IMR-90 (cell line): ENCODE data around the gene GLG1. TPM values are rescaled to one million over a fixed set of nuclear protein-coding genes. Genes with fewer than 3 reads are reported as not detected.

Experiments
- ATAC-seq: fragments of 200-7000 bp; cut with Tn5 transposase; 2 replicates; pipeline ENCODE4 v1.9.1; 2020; ENCODE audit warnings: low read depth, mild to moderate bottlenecking, moderate library complexity
- BruUV-seq: library from RNA; stranded (reverse); fragments of 400-500 nt; replicated peaks from 2 replicates; lab custom pipeline; 2021; lab: Mats Ljungman, UMichigan
- CTCF ChIA-PET: fragments of 300-600 bp; formaldehyde crosslinking; extraction: SDS; loops from one replicate; lab custom pipeline; 2021; ENCODE audit warnings: antibody characterized with exemption; lab: Yijun Ruan, JAX
- POLR2A ChIA-PET: fragments of 300-600 bp; sonication (Branson Sonifier 250); formaldehyde crosslinking; loops from one replicate; lab custom pipeline; 2022; ENCODE audit warnings: antibody characterized with exemption; ENCODE audit not compliant: unreplicated experiment; lab: Charles Lee
- DNase-seq: peaks from one replicate; pipeline ENCODE4 v3.0.0; 2013
- H2AFZ ChIP-seq: replicated peaks from 2 replicates; pipeline ENCODE3; 2013; ENCODE audit warnings: low read length, mild to moderate bottlenecking; ENCODE audit not compliant: poor library complexity
- H2AK5ac ChIP-seq: 2 replicates; pipeline ENCODE4 v1.6.1; 2013; ENCODE audit warnings: low read depth, low read length, inconsistent platforms
- H2AK9ac ChIP-seq: replicated peaks from 2 replicates; pipeline ENCODE3; 2013; ENCODE audit warnings: mild to moderate bottlenecking, low read depth, low read length, moderate library complexity; ENCODE audit not compliant: poor library complexity
- H2BK120ac ChIP-seq: 2 replicates; pipeline ENCODE4 v1.6.1; 2013; ENCODE audit warnings: low read depth, low read length, inconsistent platforms
- H2BK15ac ChIP-seq: 3 replicates; pipeline ENCODE4 v1.6.1; 2013; ENCODE audit warnings: low read depth, low read length, inconsistent platforms
- H2BK20ac ChIP-seq: 2 replicates; pipeline ENCODE4 v1.6.1; 2013; ENCODE audit warnings: low read depth, mild to moderate bottlenecking, inconsistent platforms, low read length, moderate library complexity
- H2BK5ac ChIP-seq: 2 replicates; pipeline ENCODE4 v1.6.1; 2013; ENCODE audit warnings: mild to moderate bottlenecking, low read depth, low read length, inconsistent platforms; ENCODE audit not compliant: poor library complexity, severe bottlenecking
- H3K14ac ChIP-seq: replicated peaks from 2 replicates; pipeline ENCODE4 v1.6.1; 2013; ENCODE audit warnings: low read depth, low read length, inconsistent platforms
- H3K18ac ChIP-seq: 2 replicates; pipeline ENCODE4 v1.6.1; 2013; ENCODE audit warnings: low read depth, low read length, control low read depth
- H3K23ac ChIP-seq: 2 replicates; pipeline ENCODE4 v1.6.1; 2013; ENCODE audit warnings: low read depth, low read length, inconsistent platforms
- H3K27ac ChIP-seq: 2 replicates; pipeline ENCODE4 v1.5.1; 2013; ENCODE audit warnings: mild to moderate bottlenecking, control low read depth, low read length; ENCODE audit not compliant: insufficient read depth
- H3K27me3 ChIP-seq: 2 replicates; pipeline ENCODE4 v1.6.1; 2013; ENCODE audit warnings: low read length; ENCODE audit not compliant: control insufficient read depth, insufficient read depth
- H3K36me3 ChIP-seq: 2 replicates; pipeline ENCODE4 v1.6.1; 2013; ENCODE audit warnings: low read length, mixed read lengths; ENCODE audit not compliant: control insufficient read depth, insufficient read depth
- H3K4ac ChIP-seq: 2 replicates; pipeline ENCODE4 v1.6.1; 2013; ENCODE audit warnings: low read depth, low read length, inconsistent platforms
- H3K4me1 ChIP-seq: 2 replicates; pipeline ENCODE4 v1.6.1; 2013; ENCODE audit warnings: low read length, mixed read lengths; ENCODE audit not compliant: control insufficient read depth, insufficient read depth
- H3K4me2 ChIP-seq: 2 replicates; pipeline ENCODE4 v1.6.1; 2013; ENCODE audit warnings: low read depth, mild to moderate bottlenecking, control low read depth, low read length, moderate library complexity
- H3K4me3 ChIP-seq: 2 replicates; pipeline ENCODE4 v1.5.1; 2013; ENCODE audit warnings: low read depth, mild to moderate bottlenecking, control low read depth, low read length, moderate library complexity; ENCODE audit not compliant: insufficient read depth
- H3K56ac ChIP-seq: 2 replicates; pipeline ENCODE4 v1.6.1; 2013; ENCODE audit warnings: low read length, inconsistent platforms; ENCODE audit not compliant: insufficient read depth; ENCODE audit errors: extremely low read depth
- H3K79me1 ChIP-seq, 2 experiments: 2 replicates each; pipeline ENCODE4 v1.6.1; 2013; ENCODE audit warnings: low read length in 2 of 2, inconsistent platforms in 1 of 2, low read depth in 1 of 2
- H3K9ac ChIP-seq: 2 replicates; pipeline ENCODE4 v1.6.1; 2013; ENCODE audit warnings: low read depth, low read length, control low read depth
- H3K9me1 ChIP-seq: 2 replicates; pipeline ENCODE4 v1.6.1; 2013; ENCODE audit warnings: low read length, inconsistent platforms; ENCODE audit not compliant: insufficient read depth
- H3K9me3 ChIP-seq: 2 replicates; pipeline ENCODE4 v1.6.1; 2013; ENCODE audit warnings: low read length; ENCODE audit not compliant: control insufficient read depth, insufficient read depth
- H4K20me1 ChIP-seq: 2 replicates; pipeline ENCODE4 v1.6.1; 2013; ENCODE audit warnings: low read length, inconsistent platforms; ENCODE audit not compliant: insufficient read depth
- H4K5ac ChIP-seq: 2 replicates; pipeline ENCODE4 v1.6.1; 2013; ENCODE audit warnings: mild to moderate bottlenecking, low read depth, low read length, control low read depth
- H4K8ac ChIP-seq, 2 experiments: 2 replicates each; pipeline ENCODE4 v1.6.1; 2013; ENCODE audit warnings: low read depth in 2 of 2, low read length in 2 of 2, control low read depth in 1 of 2, inconsistent platforms in 1 of 2
- H4K91ac ChIP-seq: 2 replicates; pipeline ENCODE4 v1.6.1; 2013; ENCODE audit warnings: low read depth, low read length, inconsistent platforms; ENCODE audit not compliant: insufficient read depth
- BHLHE40 ChIP-seq: fragments of 150-350 bp; IDR thresholded peaks from 2 replicates; pipeline ENCODE4 v1.6.1; 2016; ENCODE audit warnings: mild to moderate bottlenecking, low read depth, low read length
- CEBPB ChIP-seq: IDR thresholded peaks from 2 replicates; pipeline ENCODE4 v1.6.1; 2012; ENCODE audit warnings: low read depth, low read length, improper control_type of control experiment
- CHD1 ChIP-seq: IDR thresholded peaks from 2 replicates; pipeline ENCODE4 v1.6.1; 2012; ENCODE audit warnings: low read depth, low read length, improper control_type of control experiment
- FOS ChIP-seq: fragments of 150-350 bp; IDR thresholded peaks from 2 replicates; pipeline ENCODE4 v1.6.1; 2016; ENCODE audit warnings: low read depth, low read length
- MAFK ChIP-seq: IDR thresholded peaks from 2 replicates; pipeline ENCODE4 v1.6.1; 2012; ENCODE audit warnings: low read depth, low read length, improper control_type of control experiment
- MAZ ChIP-seq: IDR thresholded peaks from 2 replicates; pipeline ENCODE4 v1.6.1; 2012; ENCODE audit warnings: low read depth, mild to moderate bottlenecking, low read length, improper control_type of control experiment, moderate library complexity, borderline replicate concordance
- MXI1 ChIP-seq: IDR thresholded peaks from 2 replicates; pipeline ENCODE4 v1.6.1; 2012; ENCODE audit warnings: low read depth, mild to moderate bottlenecking, low read length, moderate library complexity, borderline replicate concordance
- NFE2L2 ChIP-seq: fragments of 150-350 bp; IDR thresholded peaks from 2 replicates; pipeline ENCODE4 v1.6.1; 2016; ENCODE audit warnings: low read depth, mild to moderate bottlenecking, low read length
- RAD21 ChIP-seq: IDR thresholded peaks from 2 replicates; pipeline ENCODE4 v1.6.1; 2012; ENCODE audit warnings: low read length, improper control_type of control experiment
- RCOR1 ChIP-seq: IDR thresholded peaks from 2 replicates; pipeline ENCODE4 v1.6.1; 2012; ENCODE audit warnings: mild to moderate bottlenecking, low read length, improper control_type of control experiment; ENCODE audit not compliant: insufficient replicate concordance
- RFX5 ChIP-seq: IDR thresholded peaks from 2 replicates; pipeline ENCODE4 v1.8.0; 2012; ENCODE audit warnings: low read depth, mild to moderate bottlenecking, low read length, moderate library complexity
- SMC3 ChIP-seq: fragments of 150-350 bp; IDR thresholded peaks from 2 replicates; pipeline ENCODE4 v1.6.1; 2016; ENCODE audit warnings: low read depth, mild to moderate bottlenecking, antibody characterized with exemption, low read length, moderate library complexity
- USF2 ChIP-seq: fragments of 150-350 bp; IDR thresholded peaks from 2 replicates; pipeline ENCODE4 v1.6.1; 2017; ENCODE audit warnings: mild to moderate bottlenecking, antibody characterized with exemption, low read length, low read depth
- WGBS, 2 experiments: methylation state at CpG; one replicate each; pipeline versions ENCODE4 v1.1.5 to v1.1.7; 2013; ENCODE audit warnings: missing lambda C conversion rate in 2 of 2; ENCODE audit not compliant: insufficient read length in 1 of 2; ENCODE audit errors: extremely low coverage in 2 of 2; 5-methylcytosine and 5-hydroxymethylcytosine counted together
- dilution Hi-C: fragments of 300-500 bp; cut with HindIII; formaldehyde crosslinking; loops from one replicate; pipeline ENCODE4 v1.14.3; 2018; ENCODE audit warnings: low sequenced_read_pairs; ENCODE audit not compliant: unreplicated experiment
- in situ Hi-C: fragments of 300-500 bp; cut with MboI; formaldehyde crosslinking; loops from 3 replicates; pipeline ENCODE4 v1.14.3; 2019; ENCODE audit warnings: low sequenced_read_pairs, inconsistent platforms, mixed read lengths
- intact Hi-C: fragments of 100-400 bp; cut with micrococcal nuclease; formaldehyde crosslinking; loops from 2 replicates; pipeline ENCODE4 v1.10.0; 2022
- polyA plus RNA-seq, 3 experiments: library from polyadenylated mRNA; depleted of rRNA; stranded (reverse); fragments of >200 nt; gene quantifications; 2 replicates each; pipeline ENCODE4 v1.2.3, GENCODE V29; 2012; ENCODE audit warnings: low replicate concordance in 1 of 3
- total RNA-seq: library from RNA; depleted of rRNA; stranded (reverse); fragments of >200 nt; gene quantifications from 2 replicates; pipeline ENCODE4 v1.2.3, GENCODE V29; 2012
- TF ChIP-seq, protein P1 (sequence below): fragments of 150-350 bp; IDR thresholded peaks from 2 replicates; pipeline ENCODE4 v1.6.1; 2016; ENCODE audit warnings: low read depth, mild to moderate bottlenecking, low read length, moderate library complexity, borderline replicate concordance
- TF ChIP-seq, protein P2 (sequence below): conservative IDR thresholded peaks from 2 replicates; pipeline ENCODE4 v1.5.1; 2012; ENCODE audit warnings: mild to moderate bottlenecking, low read depth, low read length, improper control_type of control experiment

GLG1 gene
- total and polyA plus RNA-seq, 2 of the 4 experiments (the other 2 are of a cell fraction), result 91.0 to 107 TPM

GRCh38 chr16:74497761-74498160 is 109.2 kb downstream of the GLG1 start:
- no peaks in the 10 kb centered on the region; the same call in 1 of the 2 replicates for H3K4me1 ChIP-seq
- H4K5ac ChIP-seq, result no peak overlapping the region
- H3K4me2 ChIP-seq, result no peak overlapping the region
- no peak overlapping the region for H3K56ac ChIP-seq
- ChIA-PET CTCF (no interaction called here), POLR2A (no interaction called here)
- TF ChIP-seq MAZ (no peak), MAFK (no peak), CHD1 (no peak), USF2 (no peak), BHLHE40 (no peak), NFE2L2 (no peak), SMC3 (no peak), RCOR1 (no peak), CEBPB (no peak), RFX5 (no peak), MXI1 (no peak), RAD21 (no peak), FOS (no peak)
- TF ChIP-seq, protein P1, sequence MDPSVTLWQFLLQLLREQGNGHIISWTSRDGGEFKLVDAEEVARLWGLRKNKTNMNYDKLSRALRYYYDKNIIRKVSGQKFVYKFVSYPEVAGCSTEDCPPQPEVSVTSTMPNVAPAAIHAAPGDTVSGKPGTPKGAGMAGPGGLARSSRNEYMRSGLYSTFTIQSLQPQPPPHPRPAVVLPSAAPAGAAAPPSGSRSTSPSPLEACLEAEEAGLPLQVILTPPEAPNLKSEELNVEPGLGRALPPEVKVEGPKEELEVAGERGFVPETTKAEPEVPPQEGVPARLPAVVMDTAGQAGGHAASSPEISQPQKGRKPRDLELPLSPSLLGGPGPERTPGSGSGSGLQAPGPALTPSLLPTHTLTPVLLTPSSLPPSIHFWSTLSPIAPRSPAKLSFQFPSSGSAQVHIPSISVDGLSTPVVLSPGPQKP, result no peak
- TF ChIP-seq, protein P2, sequence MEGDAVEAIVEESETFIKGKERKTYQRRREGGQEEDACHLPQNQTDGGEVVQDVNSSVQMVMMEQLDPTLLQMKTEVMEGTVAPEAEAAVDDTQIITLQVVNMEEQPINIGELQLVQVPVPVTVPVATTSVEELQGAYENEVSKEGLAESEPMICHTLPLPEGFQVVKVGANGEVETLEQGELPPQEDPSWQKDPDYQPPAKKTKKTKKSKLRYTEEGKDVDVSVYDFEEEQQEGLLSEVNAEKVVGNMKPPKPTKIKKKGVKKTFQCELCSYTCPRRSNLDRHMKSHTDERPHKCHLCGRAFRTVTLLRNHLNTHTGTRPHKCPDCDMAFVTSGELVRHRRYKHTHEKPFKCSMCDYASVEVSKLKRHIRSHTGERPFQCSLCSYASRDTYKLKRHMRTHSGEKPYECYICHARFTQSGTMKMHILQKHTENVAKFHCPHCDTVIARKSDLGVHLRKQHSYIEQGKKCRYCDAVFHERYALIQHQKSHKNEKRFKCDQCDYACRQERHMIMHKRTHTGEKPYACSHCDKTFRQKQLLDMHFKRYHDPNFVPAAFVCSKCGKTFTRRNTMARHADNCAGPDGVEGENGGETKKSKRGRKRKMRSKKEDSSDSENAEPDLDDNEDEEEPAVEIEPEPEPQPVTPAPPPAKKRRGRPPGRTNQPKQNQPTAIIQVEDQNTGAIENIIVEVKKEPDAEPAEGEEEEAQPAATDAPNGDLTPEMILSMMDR, result no peak
- H2BK120ac ChIP-seq, result no peak overlapping the region
- H4K91ac ChIP-seq, result no peak overlapping the region
- H2AFZ ChIP-seq, result no peak overlapping the region
- H3K9ac ChIP-seq, result no peak overlapping the region
- H3K4me3 ChIP-seq, result no peak overlapping the region
- H2AK5ac ChIP-seq, result no peak overlapping the region
- H3K14ac ChIP-seq, result no peak overlapping the region
- ATAC-seq (no peak), DNase-seq (no peak)
- no peak overlapping the region for H3K27ac ChIP-seq
- peaks cover 9 to 29% of the 10 kb centered on the region in 2 experiments; a peak in 3 of 4 replicates for H3K79me1 ChIP-seq
- H3K9me3 ChIP-seq, result no peaks in the 10 kb centered on the region
- no peak overlapping the region for H3K18ac ChIP-seq
- no peak overlapping the region for H2BK15ac ChIP-seq
- BruUV-seq, result no TSS peak
- H3K23ac ChIP-seq, result no peak overlapping the region
- no peaks in the 10 kb centered on the region for H4K20me1 ChIP-seq
- dilution Hi-C loops (no loop called here), in situ Hi-C loops (no loop called here), intact Hi-C loops (no loop called here)
- H2BK20ac ChIP-seq, result no peak overlapping the region
- H3K27me3 ChIP-seq, result no peaks in the 10 kb centered on the region
- 100% methylated on average over 1 of the region's 3 CpGs; no CpG with 5 or more reads in 1 of the 2 experiments for WGBS, 2 experiments
- no peak overlapping the region for H3K4ac ChIP-seq
- H3K36me3 ChIP-seq, result peaks cover 24% of the 10 kb centered on the region
- H4K8ac ChIP-seq, result no peak overlapping the region
- H2AK9ac ChIP-seq, result no peak overlapping the region
- no peak overlapping the region for H2BK5ac ChIP-seq
- peaks cover 3% of the 10 kb centered on the region; the same call in 1 of the 2 replicates for H3K9me1 ChIP-seq
